Endodermal cell (in vitro differentiated cells): ENCODE data around the gene PLBD2. TPM values are rescaled to one million over a fixed set of nuclear protein-coding genes. Genes with fewer than 3 reads are reported as not detected.

ENCODE experiments used
- DNase-seq: peaks from one replicate; pipeline ENCODE4 v3.0.0-alpha.2; 2017
- H3K27ac ChIP-seq: 2 replicates; pipeline ENCODE4 v1.5.1; 2013; ENCODE audit warnings: mild to moderate bottlenecking, low read depth, low read length, moderate library complexity
- H3K27me3 ChIP-seq: 2 replicates; pipeline ENCODE4 v1.6.1; 2013; ENCODE audit warnings: mild to moderate bottlenecking, low read length, moderate library complexity; ENCODE audit not compliant: insufficient read depth, control insufficient read depth, poor library complexity, severe bottlenecking
- H3K36me3 ChIP-seq: 2 replicates; pipeline ENCODE4 v1.7.0; 2013; ENCODE audit warnings: mild to moderate bottlenecking, low read length, moderate library complexity; ENCODE audit not compliant: control insufficient read depth, insufficient read depth
- H3K4me1 ChIP-seq: one replicate; pipeline ENCODE4 v1.7.0; 2013; ENCODE audit warnings: low read length; ENCODE audit not compliant: control insufficient read depth, insufficient read depth
- H3K4me3 ChIP-seq: 2 replicates; pipeline ENCODE4 v1.5.1; 2013; ENCODE audit warnings: mild to moderate bottlenecking, low read length, moderate library complexity
- H3K9ac ChIP-seq: 2 replicates; pipeline ENCODE4 v1.6.1; 2013; ENCODE audit warnings: mild to moderate bottlenecking, low read length, moderate library complexity; ENCODE audit not compliant: poor library complexity, severe bottlenecking; ENCODE audit errors: extremely low read depth
- H3K9me3 ChIP-seq: 2 replicates; pipeline ENCODE4 v1.6.1; 2013; ENCODE audit warnings: mild to moderate bottlenecking, low read length, moderate library complexity; ENCODE audit not compliant: control insufficient read depth
- H3K27ac Mint-ChIP-seq: 2 replicates; pipeline ENCODE4 v1.8.0; 2020; ENCODE audit warnings: mixed read lengths
- H3K27me3 Mint-ChIP-seq: 2 replicates; pipeline ENCODE4 v1.8.0; 2021; ENCODE audit warnings: mild to moderate bottlenecking, mixed read lengths; ENCODE audit not compliant: insufficient read depth
- H3K36me3 Mint-ChIP-seq: 2 replicates; pipeline ENCODE4 v1.8.0; 2020; ENCODE audit warnings: low read depth, mixed read lengths
- H3K4me1 Mint-ChIP-seq: 2 replicates; pipeline ENCODE4 v1.8.0; 2020; ENCODE audit warnings: mixed read lengths
- H3K4me3 Mint-ChIP-seq: 2 replicates; pipeline ENCODE4 v1.8.0; 2020; ENCODE audit warnings: mild to moderate bottlenecking, moderate library complexity, mixed read lengths
- H3K9me3 Mint-ChIP-seq: 2 replicates; pipeline ENCODE4 v1.8.0; 2020; ENCODE audit warnings: mild to moderate bottlenecking, mixed read lengths
- WGBS, 2 experiments: methylation state at CpG; one replicate each; pipeline versions ENCODE4 v1.1.5 to v1.1.7; 2013; ENCODE audit warnings: missing lambda C conversion rate in 2 of 2, mixed read lengths in 1 of 2; ENCODE audit not compliant: insufficient coverage in 1 of 2, insufficient read length in 1 of 2; 5-methylcytosine and 5-hydroxymethylcytosine counted together
- total RNA-seq, 2 donors: library from RNA; stranded (reverse); fragmentation: NEBNext Ultra II Directional in 1 of 2; extraction: Animal tissue kit (Norgen Biotek cat#: 25700) in 1 of 2; gene quantifications; 2 replicates in 1 of 2; 3 replicates in 1 of 2; pipeline ENCODE4 v1.2.1, GENCODE V29; 2021
- TF ChIP-seq, protein P1 (sequence below): fragments of 200-600 bp; sonication (generic); conservative IDR thresholded peaks from 2 replicates; pipeline ENCODE4 v1.5.0; 2021; ENCODE audit warnings: antibody characterized with exemption, mild to moderate bottlenecking

The PLBD2 gene
- total RNA-seq, 2 donors from 2014 or later, result 19.6 to 27.6 TPM

DNA sequence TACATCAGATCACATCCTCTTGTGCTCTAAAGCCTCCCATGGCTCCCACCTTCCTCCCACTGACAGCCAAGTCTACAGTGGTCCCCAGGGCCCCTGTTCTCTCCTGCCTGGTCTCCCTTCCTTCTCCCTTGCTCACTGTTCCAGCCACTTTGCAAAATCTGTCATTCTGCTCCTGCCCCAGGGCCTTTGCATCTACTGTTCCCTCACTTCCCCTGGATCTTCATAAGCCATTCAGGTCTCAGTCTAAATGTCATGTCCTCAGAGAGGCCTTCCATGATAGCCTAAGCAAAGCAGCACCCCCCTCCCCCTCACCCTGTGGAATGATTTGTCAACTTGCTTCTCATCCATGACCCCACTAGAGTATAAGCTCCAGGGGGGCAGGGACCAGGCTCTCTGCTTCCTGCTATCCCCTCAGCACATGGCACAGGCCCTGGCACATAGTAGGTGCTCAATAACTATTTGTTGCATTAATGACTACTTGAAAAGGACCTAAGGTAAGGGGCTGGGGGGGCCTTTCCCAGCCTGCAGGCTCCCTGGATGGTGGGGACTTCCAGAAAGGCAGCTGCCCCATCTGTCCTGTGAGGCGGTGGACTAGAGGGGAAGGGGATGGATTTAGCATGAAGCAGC, 28.5 kb upstream of the PLBD2 start:
- H3K4me1 ChIP-seq, result peaks cover 5% of the 10 kb centered on the region
- peaks cover 12% of the 10 kb centered on the region for H3K27me3 ChIP-seq
- no peak overlapping the region for H3K4me3 ChIP-seq
- H3K9me3 Mint-ChIP-seq, result no peaks in the 10 kb centered on the region
- no peak overlapping the region for H3K4me3 Mint-ChIP-seq
- no peak overlapping the region for H3K9ac ChIP-seq
- WGBS, 2 experiments, result 100% methylated on average over 1 of the region's 1 CpG; no CpG with 5 or more reads in 1 of the 2 experiments
- peaks cover 16% of the 10 kb centered on the region for H3K27me3 Mint-ChIP-seq
- H3K36me3 ChIP-seq, result no peaks in the 10 kb centered on the region
- H3K27ac ChIP-seq, result no peak overlapping the region
- no peaks in the 10 kb centered on the region for H3K9me3 ChIP-seq
- peaks cover 4% of the 10 kb centered on the region for H3K4me1 Mint-ChIP-seq
- peak overlapping the region; percentile 11 for H3K27ac Mint-ChIP-seq
- peaks cover 3% of the 10 kb centered on the region for H3K36me3 Mint-ChIP-seq
- DNase-seq, result no peak
- TF ChIP-seq, protein P1, sequence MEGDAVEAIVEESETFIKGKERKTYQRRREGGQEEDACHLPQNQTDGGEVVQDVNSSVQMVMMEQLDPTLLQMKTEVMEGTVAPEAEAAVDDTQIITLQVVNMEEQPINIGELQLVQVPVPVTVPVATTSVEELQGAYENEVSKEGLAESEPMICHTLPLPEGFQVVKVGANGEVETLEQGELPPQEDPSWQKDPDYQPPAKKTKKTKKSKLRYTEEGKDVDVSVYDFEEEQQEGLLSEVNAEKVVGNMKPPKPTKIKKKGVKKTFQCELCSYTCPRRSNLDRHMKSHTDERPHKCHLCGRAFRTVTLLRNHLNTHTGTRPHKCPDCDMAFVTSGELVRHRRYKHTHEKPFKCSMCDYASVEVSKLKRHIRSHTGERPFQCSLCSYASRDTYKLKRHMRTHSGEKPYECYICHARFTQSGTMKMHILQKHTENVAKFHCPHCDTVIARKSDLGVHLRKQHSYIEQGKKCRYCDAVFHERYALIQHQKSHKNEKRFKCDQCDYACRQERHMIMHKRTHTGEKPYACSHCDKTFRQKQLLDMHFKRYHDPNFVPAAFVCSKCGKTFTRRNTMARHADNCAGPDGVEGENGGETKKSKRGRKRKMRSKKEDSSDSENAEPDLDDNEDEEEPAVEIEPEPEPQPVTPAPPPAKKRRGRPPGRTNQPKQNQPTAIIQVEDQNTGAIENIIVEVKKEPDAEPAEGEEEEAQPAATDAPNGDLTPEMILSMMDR, result no peak

DNA sequence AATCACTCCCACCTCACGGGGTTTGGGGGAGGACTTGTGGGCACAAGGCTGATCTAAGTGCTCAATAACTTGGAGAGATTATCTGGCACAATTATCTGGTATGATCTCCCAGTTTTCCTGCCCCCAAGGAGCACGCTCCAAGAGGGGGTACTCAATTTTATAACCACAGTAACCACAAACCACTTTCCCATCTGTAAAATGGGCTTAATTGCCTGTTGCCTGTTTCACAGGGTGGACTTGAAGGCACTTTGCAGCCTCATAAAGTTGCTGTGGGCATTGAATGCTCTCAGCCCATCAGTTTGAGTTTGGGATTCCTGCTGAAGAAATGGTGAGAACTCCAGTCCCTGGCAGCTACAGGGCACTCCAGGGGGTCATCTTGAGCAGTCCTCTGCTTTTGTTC, 27.9 kb upstream of the PLBD2 start:
- H3K9me3 ChIP-seq, result no peaks in the 10 kb centered on the region
- peaks cover 12% of the 10 kb centered on the region for H3K27me3 ChIP-seq
- H3K27ac ChIP-seq, result no peak overlapping the region
- H3K4me1 ChIP-seq, result peaks cover 5% of the 10 kb centered on the region
- H3K9ac ChIP-seq, result no peak overlapping the region
- no peaks in the 10 kb centered on the region for H3K36me3 ChIP-seq
- Mint-ChIP-seq H3K4me1 (peaks cover 4% of the 10 kb centered on the region), H3K27me3 (peaks cover 18% of the 10 kb centered on the region), H3K4me3 (no peak overlapping the region), H3K27ac (no peak overlapping the region), H3K9me3 (no peaks in the 10 kb centered on the region), H3K36me3 (peaks cover 3% of the 10 kb centered on the region)
- WGBS, 2 experiments, result 93 to 100% methylated on average over 2 of the region's 2 CpGs
- TF ChIP-seq, protein P1, result no peak
- no peak overlapping the region for H3K4me3 ChIP-seq
- no peak for DNase-seq

DNA sequence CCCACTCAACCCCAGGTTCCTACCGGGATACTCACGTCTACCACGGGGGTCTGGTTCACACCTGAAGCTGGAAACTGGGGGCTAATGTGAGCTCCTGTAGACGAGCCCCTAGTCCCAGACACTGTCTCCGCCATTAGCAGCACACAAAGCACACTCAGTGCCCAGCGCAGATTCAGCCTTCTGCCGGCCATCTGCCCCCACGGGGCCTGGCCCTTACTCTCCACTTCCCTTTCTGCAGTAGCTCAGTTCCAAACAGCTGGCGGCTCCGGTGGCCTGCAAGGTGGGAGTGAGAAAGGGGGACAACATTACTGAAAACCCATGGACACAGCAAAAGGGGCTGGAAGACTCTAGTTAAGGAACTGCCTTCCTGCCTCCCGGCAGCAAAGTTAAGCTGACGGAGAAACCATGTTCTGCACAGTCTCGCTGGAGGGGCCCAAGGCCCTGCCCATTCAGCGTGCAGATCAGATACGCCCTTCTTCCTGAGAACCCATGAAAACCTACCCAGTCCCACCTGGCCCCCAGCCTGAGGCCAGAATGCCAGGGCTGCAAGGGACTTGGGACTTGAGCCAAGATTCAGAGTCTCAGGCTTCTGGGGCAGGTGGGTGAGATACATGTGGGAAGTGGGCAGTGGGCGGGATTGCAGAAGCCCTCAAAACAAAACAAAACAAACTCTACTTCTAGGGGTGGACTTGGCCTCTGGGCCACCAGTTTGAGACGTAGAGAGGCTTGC, 25.5 kb upstream of the PLBD2 start:
- Histone ChIP-seq H3K4me3 (no peak overlapping the region), H3K27me3 (peaks cover 12% of the 10 kb centered on the region), H3K36me3 (no peaks in the 10 kb centered on the region), H3K9me3 (no peaks in the 10 kb centered on the region), H3K27ac (no peak overlapping the region), H3K9ac (no peak overlapping the region), H3K4me1 (peaks cover 5% of the 10 kb centered on the region)
- H3K4me1 Mint-ChIP-seq, result peaks cover 4% of the 10 kb centered on the region
- H3K27ac Mint-ChIP-seq, result no peak overlapping the region
- 89 to 93% methylated on average over 7 to 16 of the region's 17 CpGs for WGBS, 2 experiments
- H3K27me3 Mint-ChIP-seq, result peaks cover 34% of the 10 kb centered on the region
- H3K4me3 Mint-ChIP-seq, result no peak overlapping the region
- peaks cover 3% of the 10 kb centered on the region for H3K36me3 Mint-ChIP-seq
- H3K9me3 Mint-ChIP-seq, result no peaks in the 10 kb centered on the region
- DNase-seq, result no peak
- TF ChIP-seq, protein P1, result no peak
